NCI-H2227 treated with DMSO at 0.1 percent for 48 hours (cell line): ENCODE measurements around the gene RUNX1.

ENCODE experiments used
- DNase-seq: peaks from one replicate; lab custom pipeline; 2025; lab: John Stamatoyannopoulos, UW

Gene RUNX1

GRCh38 chr21:35059742-35060141 is 10.6 kb upstream of the RUNX1 start:
- DNase-seq, result no peak

GRCh38 chr21:35058058-35058457 is 9.0 kb upstream of the RUNX1 start:
- no peak for DNase-seq

GRCh38 chr21:35057428-35057827 is 8.3 kb upstream of the RUNX1 start:
- no peak for DNase-seq

- DNase-seq, result no peak
Measured at GRCh38 chr21:35053356-35054096, 4.4 kb upstream of the RUNX1 start.

DNA sequence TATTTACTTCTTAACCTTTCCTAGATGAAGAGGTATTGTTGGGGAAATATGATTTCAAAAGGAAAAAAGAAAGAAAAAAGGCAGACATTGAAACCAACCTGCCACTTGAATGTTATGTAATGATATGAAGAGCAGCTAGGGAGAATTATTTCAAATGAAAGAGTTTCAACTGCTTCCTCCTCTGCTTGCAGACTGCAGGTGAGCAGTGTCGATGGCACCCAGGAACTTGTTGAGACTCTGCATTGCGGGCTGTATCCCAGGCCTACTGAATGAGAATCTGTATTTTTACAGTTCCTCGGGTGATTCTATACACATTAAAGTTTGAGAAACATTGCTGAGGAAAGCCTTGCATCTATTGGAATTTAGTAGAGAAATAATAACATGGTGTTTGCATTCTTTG is 3.7 kb upstream of the RUNX1 start:
- no peak for DNase-seq

- no peak for DNase-seq
Measured at GRCh38 chr21:35051287-35051818, 2.3 kb upstream of the RUNX1 start.

- DNase-seq, result no peak
Measured at GRCh38 chr21:35050348-35051286, 1.5 kb upstream of the RUNX1 start.

DNA sequence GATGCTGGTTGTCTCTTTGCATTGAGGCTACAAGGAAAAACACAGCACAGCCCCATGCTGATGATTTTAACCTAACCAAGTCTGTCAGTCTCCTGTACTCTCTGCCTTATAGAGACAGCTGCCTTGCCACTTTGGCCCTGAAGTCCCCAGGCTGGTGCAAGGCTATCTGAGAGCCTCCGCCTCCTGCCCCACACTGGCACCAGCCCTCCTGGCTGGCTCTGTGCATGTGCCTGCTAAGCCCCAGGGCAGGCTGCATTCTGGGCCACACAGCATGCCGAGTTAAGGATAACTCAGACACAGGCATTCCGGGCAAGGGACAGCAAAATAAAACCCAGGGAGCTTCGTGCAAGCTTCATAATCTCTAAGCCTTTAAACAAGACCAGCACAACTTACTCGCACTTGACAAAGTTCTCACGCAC is 910 bp downstream of the RUNX1 start:
- DNase-seq, result no peak

- DNase-seq, result no peak
Measured at GRCh38 chr21:35046880-35047229, 2.2 kb downstream of the RUNX1 start.

- no peak for DNase-seq
Measured at GRCh38 chr21:35046263-35046624, 2.9 kb downstream of the RUNX1 start.

- DNase-seq, result no peak
Measured at GRCh38 chr21:35045542-35046262, 3.4 kb downstream of the RUNX1 start.

GRCh38 chr21:35044770-35045541 is 4.1 kb downstream of the RUNX1 start:
- DNase-seq, result no peak

GRCh38 chr21:35044128-35044527 is 5.0 kb downstream of the RUNX1 start:
- DNase-seq, result no peak

- DNase-seq, result no peak
Measured at GRCh38 chr21:35043549-35043948, 5.6 kb downstream of the RUNX1 start.

DNA sequence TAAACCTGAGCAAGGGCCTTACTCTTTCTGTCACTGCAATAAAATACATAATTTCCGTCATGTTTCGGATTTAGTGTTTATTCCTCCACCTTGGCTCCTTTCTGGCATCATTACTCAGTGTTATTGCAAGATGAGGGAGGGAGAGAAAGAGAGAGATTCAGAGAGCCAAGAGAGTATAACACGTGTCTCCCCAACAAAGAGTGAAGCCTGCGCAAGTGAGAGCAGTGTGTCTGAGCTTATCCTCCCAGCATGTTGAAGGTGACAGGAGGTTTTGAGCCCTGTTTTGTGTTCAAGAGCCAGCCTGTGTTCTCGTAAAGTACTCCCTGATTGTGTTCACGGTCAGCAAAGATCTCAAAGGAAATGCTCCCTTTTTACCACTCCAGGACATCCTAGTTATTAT is 6.3 kb downstream of the RUNX1 start:
- no peak for DNase-seq

DNA sequence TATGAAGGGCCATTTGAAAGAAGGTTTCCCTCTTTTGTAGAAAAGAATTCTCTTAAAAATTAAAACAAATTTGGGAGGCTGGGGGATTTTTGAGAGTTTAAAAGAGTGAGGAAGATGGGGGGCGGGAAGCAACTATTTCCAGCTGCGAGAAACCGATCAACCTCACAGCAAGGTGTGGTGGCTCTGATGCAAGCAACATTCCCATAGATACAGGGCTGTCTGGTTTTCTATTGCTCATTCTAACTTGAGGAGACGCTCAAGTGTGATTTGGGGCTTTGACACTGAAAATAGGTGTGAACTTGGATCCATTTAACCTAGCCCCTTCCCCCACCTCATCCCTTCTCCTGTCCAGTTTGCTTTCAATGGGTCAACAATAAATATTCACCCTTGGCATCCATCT is 7.2 kb downstream of the RUNX1 start:
- DNase-seq, result no peak

GRCh38 chr21:35041122-35041521 is 8.0 kb downstream of the RUNX1 start:
- DNase-seq, result no peak

- DNase-seq, result no peak
Measured at GRCh38 chr21:35039595-35040289, 9.4 kb downstream of the RUNX1 start.

DNA sequence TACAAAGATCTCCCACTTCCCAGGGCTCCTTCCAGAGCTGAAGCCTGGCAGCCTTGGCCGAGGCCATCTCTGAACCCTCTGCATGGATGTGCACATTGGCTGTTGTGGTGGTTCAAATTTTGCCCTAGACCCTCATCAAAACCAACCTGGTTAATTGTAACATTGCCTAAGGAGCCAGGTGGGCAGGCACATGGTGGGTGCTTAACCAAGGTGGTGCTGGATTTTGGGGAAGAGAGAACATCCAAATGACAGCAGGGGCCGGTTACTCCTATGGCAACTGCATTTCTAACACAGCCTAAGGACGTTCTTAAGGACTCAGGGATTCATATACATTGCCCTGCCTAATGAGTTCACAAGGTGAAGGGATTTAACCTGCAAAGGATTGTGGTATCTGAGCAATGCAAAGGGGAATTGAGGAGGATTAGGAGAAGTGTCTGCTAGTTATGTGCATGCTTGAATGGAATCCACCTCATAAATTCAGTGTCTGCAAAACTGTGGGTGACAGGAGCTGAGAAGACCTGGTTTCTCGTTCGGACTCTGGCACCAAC is 10.3 kb downstream of the RUNX1 start:
- DNase-seq, result no peak

- no peak for DNase-seq
Measured at GRCh38 chr21:35037384-35037765, 11.7 kb downstream of the RUNX1 start.
